GM18505 (cell line): ENCODE data around the gene EXD2.
"Not testable (repeated sequence)": the region's sequence is repeated elsewhere in the genome, so short reads cannot be mapped to it uniquely, and the experiment has no call there.

Experiments
- ATAC-seq: cut with Tn5 transposase; IDR thresholded peaks from one replicate; pipeline ENCODE4 v1.9.1; 2021; ENCODE audit not compliant: unreplicated experiment
- POLR2A ChIP-seq: IDR thresholded peaks from 4 replicates; pipeline ENCODE4 v1.6.1; 2011; ENCODE audit warnings: borderline replicate concordance; ENCODE audit not compliant: insufficient read depth, insufficient read length; ENCODE audit errors: extremely low read depth

EXD2 gene

GRCh38 chr14:69170839-69171238 is 20.5 kb upstream of the EXD2 start:
- ATAC-seq: no peak
- TF ChIP-seq POLR2A: no peak

GRCh38 chr14:69171569-69171968 is 19.7 kb upstream of the EXD2 start:
- TF ChIP-seq POLR2A: no peak
- no peak for ATAC-seq

GRCh38 chr14:69175130-69175529 is 16.2 kb upstream of the EXD2 start:
- no peak for ATAC-seq
- TF ChIP-seq POLR2A: no peak

GRCh38 chr14:69181491-69181890 is 9.8 kb upstream of the EXD2 start:
- ATAC-seq: no peak
- TF ChIP-seq POLR2A: no peak

GRCh38 chr14:69182580-69182979 is 8.7 kb upstream of the EXD2 start:
- not testable (repeated sequence) for ATAC-seq

GRCh38 chr14:69183735-69184134 is 7.6 kb upstream of the EXD2 start:
- ATAC-seq: no peak

GRCh38 chr14:69190191-69190590 is 1.1 kb upstream of the EXD2 start:
- no peak for TF ChIP-seq POLR2A
- no peak for ATAC-seq

More at GRCh38 chr14:69183735-69184134, 7.6 kb upstream of the EXD2 start:
- TF ChIP-seq POLR2A: no peak

GRCh38 chr14:69193721-69194120 is 2.4 kb downstream of the EXD2 start:
- ATAC-seq: no peak
- TF ChIP-seq POLR2A: no peak

GRCh38 chr14:69199786-69200185 is 8.5 kb downstream of the EXD2 start:
- no peak for TF ChIP-seq POLR2A
- ATAC-seq: no peak

GRCh38 chr14:69204753-69205152 is 13.5 kb downstream of the EXD2 start:
- TF ChIP-seq POLR2A: no peak
- ATAC-seq: no peak

GRCh38 chr14:69207435-69208041 is 16.2 kb downstream of the EXD2 start:
- ATAC-seq: no peak

GRCh38 chr14:69208666-69209065 is 17.4 kb downstream of the EXD2 start:
- no peak for ATAC-seq

More at GRCh38 chr14:69207435-69208041, 16.2 kb downstream of the EXD2 start:
- no peak for TF ChIP-seq POLR2A

GRCh38 chr14:69214393-69214792 is 23.1 kb downstream of the EXD2 start:
- no peak for ATAC-seq
- TF ChIP-seq POLR2A: no peak

More at GRCh38 chr14:69208666-69209065, 17.4 kb downstream of the EXD2 start:
- TF ChIP-seq POLR2A: no peak

- not testable (repeated sequence) for ATAC-seq
These were observed 26.4 kb downstream of the EXD2 start for GRCh38 chr14:69217663-69218062.

- TF ChIP-seq POLR2A: no peak
- no peak for ATAC-seq
These were observed 33.6 kb downstream of the EXD2 start for GRCh38 chr14:69224946-69225345.

GRCh38 chr14:69226178-69226577 is 34.9 kb downstream of the EXD2 start:
- TF ChIP-seq POLR2A: no peak
- no peak for ATAC-seq

- ATAC-seq: no peak
These were observed 35.4 kb downstream of the EXD2 start for GRCh38 chr14:69226736-69227135.

More at GRCh38 chr14:69226736-69227135, 35.4 kb downstream of the EXD2 start:
- TF ChIP-seq POLR2A: no peak
